Measurements from ENCODE around the gene SCAMP1.
A peak's percentile ranks its signal among the peaks of the same experiment; 100 is the strongest.

Gene SCAMP1

DNA sequence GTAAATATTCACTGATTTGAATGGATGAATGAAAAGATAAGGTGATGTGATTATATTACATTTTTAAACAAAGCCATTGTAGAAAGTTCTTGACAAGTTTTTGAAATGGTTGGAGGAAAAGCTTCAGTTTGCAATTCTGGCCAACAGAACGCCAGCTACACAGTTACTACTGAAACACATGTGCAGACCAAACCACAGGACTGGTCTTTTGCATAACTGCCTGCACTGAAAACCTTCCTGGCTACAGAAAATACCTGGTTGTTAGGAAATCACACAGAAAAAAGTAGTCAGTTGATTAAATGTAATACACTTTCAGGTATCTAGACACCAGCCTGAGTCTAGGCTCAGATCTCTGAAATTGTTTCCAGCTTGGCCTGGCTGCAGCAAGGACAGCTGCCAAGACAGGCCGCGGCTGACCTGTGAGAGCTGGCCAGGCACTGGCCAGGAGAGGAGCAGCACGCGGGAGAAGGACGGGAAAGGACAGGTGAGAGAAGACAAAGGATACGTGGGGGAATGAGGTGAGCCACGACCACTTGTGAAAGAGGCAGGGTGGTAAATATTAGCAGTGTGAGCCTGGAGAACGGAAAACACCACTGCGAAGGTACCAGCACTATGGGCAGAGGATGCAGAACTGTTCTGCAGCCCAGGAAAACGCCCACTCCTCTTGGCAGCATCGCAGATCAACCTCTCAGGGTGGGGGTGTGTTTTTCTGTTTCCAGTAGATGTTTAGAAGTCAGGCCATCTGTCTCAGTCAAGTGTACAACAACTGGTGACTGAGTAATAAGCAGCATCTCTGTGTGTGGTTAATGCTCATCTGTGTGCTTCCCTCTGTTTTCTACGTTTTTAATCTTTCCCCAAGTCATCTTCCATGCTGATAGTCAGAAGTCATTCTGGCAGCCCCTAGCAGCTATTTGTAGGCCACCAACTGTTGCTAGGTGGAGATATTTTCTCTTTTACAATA lies 137.4 kb downstream of the SCAMP1 start:
- no peak for DNase-seq

DNA sequence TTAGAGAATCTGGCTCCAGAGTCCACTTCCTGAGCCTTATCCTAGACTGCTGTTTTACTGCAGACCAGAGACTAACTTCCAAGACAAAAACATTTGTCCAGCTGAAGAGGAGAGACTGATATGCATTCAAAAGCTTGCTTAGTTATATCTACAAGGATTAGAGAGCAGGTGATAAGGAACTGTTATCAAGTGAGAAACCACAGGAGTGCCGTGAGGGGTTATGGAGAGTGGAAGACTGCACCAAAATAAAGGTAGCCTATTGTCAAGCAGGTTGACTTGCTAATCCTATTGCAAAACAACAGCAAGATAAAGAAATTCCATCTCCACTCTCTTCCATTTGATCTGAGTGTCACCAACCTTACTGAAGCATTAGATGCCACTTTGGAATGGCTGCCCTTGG lies 139.1 kb downstream of the SCAMP1 start:
- no peak for DNase-seq

DNA sequence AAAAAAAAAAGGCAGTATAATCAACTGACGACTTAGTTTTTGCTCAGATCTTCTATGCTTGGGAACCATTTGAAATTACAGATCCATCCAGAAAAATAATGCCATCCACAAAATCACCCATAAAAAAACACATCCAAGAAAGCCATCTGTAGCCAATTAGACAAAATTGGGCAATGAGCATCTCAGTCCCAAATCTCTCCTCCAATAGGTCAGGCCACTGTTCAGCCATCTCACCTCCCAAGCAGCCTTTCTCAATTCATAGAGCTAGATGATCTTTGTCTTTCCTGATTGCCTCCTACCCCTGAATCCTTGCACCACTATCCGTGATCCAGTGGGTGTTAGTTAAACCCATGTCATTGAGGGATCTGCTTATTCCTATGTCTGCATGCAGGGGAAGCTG lies 139.6 kb downstream of the SCAMP1 start:
- DNase-seq: no peak

DNA sequence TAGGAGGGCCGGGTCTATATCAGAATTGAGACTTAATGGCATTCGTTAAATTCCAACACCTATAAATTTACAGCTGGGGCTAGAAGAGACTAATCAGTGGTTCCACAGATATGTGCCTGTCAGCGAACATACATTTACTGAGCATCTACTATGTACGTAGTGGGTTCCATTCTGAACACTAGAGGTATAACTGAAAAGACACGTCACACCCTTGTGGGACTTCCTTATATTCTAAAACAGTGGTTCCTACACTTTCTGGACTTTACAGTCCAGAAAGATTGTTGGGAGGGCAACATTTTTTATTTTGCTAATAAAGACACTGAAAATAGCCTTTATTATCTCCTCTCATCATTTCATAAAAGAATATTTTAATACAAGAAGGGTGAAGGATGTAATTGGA lies 140.5 kb downstream of the SCAMP1 start:
- no peak for DNase-seq

DNA sequence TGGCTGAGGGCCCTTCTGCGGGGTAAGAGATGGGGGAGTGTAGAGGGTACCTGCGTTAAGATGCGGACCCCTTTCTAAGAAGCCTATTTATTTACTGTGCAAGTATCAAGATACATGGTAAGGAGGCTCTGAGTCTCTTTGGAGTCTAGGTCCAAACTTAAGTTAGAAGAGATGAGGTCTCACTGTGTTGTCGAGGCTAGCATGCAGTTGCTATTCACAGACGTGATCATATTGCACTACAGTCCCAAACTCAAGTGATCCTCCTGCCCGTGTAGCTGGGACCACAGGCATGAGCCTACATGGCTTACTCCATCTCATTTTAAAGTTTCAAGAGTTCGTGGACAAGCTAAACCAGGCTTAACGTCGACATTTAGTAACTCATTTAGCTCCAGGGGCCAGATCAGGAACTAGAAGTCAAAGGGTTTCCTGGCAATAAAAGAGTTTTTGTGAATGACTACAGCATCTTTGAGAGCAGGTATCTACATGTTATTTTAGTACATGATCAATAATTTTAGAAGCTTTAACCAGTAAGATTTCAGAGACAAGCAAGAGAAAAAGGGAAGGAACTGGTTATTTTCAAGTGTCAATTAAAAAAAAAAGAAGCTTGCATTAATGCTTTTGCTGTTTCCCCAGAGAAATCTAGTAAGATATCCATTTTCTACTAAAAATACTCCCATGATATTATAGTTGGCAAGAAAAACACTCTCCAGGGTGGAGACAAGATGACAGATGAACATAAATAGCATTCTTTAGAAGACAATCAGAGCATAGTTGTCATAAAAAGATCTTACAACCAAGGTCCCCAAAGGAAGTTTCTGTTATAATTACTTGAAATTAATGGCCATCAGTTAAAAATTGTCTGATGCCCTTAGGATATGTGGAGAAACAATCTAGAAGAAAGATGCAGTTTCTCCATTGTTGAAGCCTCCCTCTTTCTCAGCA lies 141.3 kb downstream of the SCAMP1 start:
- DNase-seq: no peak

DNA sequence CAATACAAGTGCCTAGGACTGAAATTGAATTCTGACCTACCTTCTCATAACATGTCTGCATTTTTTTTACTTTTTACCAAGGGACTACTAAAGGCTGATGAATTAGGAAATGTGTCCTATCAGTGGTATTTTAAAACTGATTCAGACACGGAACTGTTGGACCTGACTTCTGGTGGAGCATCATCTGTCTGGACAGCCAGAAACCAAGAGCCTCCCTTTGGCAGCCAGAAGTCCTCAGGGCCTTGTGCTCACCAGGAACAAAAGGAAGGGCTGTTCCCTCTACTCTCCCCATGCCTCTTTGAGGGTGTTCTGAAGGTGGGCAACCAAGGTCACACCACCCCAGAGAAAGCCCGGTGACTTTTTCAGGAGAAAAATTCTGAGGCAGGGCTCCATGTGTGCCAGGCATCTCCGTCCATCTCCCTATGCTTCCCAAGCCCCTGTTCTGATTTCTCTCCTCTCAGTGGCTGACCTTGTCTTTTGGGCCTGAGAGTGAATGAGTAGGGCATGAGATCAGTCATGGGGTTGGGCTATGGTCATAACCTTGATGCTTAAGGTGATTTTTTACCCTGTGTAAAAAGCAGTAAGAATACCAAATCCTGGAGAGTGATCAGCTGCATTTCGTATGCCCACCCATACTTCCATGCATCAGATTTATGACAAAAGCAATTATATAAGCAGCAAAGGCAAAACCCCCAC lies 143.7 kb downstream of the SCAMP1 start:
- DNase-seq: no peak

DNA sequence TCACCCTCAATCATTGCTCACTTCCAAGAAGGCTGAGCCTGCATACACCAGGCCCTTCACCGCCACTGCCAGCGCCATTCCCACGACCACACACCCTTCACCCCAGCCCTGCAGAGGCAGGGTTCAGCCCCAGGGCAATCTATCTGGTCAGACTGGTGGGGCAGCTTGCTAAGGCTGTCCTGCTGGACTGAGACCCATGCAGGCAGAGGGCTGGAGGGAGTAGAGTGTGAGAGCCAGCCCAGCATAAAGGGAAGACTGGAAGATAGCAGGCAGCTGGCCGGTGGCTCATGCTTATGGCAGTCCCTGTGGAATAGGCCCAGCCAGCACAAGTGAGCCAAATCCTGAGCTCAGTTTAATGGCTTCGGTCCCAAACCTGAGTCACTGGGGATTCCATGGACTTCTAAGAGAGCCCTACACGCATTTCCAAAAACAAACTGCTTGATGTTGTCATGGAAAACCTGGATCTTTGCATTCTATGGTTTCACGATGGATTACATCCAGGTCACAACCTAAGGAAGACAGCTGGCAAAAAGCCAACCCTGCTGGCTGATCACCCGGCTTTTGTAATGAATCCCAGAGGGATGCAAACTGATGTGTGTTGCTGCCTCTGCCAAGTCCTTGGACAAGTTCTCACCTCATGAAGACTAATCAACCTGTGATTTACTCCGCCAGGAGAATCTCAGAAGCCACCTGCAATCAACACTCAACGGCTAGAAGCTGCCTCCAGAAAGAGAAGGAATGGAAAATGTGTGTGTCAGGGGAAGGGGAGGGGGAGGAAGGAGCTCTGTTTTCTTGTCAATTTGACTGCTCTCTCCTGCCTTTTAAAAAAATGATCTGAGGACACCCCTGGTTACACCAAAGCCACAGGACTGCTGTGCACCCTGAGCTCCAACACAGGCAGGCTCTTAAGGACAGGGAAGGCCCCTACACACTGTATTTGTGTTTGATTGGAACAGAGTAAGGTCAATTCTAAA lies 144.6 kb downstream of the SCAMP1 start:
- DNase-seq: peak; percentile 66

DNA sequence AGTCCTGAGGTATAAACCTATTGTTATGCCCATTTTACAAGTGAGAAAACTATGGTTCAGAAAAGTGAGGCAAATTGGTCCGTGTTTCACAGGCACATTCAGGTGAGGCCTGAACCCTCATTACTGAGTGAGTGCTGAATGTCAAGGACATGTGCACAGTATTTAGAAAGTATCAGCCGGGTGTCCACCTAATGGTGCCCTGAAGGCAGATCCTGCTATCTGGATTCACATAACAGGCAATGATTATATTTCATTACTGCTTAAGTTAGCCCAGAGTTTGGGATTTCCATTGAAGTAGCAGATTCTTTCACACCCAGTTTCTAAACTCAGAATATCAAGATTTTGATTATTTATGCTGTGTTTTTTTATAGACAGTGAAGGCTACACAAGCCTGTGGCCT lies 145.4 kb downstream of the SCAMP1 start:
- no peak for DNase-seq

DNA sequence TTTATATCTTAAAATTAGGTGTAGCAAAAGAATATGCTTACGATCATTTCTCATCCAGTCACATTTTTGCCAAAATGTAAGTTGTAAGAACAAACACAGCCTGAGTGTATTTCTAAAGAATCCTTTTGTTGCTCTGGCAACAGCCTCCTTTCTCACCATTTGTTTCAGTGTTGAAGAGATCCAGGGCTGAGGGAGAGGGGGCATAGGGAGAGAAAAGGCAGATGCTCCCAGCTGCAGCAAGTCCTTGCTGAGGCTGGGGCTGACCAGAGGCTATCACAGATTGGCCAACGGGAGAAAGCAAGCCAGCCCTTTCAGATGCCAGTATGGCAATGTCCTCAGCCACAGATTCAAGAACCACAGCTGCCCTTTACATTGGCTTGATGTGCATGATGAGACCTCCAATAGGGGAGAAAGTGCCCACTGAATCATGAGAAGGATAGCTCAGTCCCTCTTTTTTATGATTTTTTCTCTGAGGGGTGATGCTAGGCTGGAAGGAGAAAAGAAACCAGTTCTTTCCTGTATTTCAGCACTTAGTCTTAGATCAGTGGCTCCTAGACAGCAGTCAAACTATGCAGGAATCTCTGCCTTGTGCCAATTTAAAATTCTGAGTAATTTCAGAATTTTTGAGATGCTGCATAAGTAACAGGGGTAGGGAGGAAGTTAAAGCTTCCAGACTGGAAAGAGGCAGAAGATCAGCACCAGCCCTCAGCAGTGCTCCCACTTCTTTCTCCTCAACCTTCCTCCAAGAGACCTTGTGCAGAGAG lies 146.0 kb downstream of the SCAMP1 start:
- no peak for DNase-seq

DNA sequence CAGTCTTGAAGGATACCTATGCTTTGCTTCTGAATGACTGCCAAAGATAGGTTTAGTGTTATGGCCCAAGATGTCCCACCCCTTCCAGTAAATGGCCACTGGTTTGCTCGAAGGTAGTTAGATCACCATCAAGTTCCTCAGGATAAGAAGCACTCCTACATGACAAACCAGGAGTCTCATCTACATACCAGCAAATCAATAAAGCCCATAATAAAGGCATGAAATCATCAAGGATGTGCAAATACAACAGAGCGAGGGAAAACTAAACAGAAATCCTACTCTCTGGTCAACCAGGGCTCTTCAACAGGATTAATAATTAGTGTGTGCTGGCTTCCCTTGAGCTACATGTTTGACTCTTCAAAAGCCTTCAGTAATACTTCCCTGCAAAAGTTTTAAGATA lies 147.1 kb downstream of the SCAMP1 start:
- no peak for DNase-seq

DNA sequence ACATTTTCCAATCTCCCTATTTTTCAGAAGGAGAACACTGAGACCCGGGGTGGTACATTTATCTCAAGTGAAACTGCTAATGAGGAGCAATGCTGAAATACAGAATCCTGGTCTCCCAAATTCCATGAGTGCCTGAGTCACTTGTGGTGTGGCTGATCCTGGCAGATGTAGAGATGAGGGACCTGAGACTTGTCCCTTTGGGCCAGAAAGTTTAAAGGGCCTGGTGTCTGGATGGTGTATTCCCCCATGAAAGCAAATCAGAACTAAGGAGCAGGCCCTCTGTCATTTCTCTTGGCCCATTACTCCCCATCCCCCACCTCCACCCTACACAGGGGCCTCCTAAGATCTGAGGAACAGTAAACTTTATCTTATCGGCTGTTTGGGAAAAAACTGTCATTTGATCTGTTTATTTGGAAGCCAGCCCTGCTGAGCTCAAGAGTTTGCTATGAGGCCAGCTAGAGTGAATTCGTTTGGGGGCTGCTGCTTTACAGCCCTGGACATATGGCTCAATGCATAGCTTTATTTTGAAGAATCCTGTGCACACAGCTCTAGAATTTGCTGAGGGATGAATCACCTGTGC lies 147.9 kb downstream of the SCAMP1 start:
- DNase-seq: no peak

DNA sequence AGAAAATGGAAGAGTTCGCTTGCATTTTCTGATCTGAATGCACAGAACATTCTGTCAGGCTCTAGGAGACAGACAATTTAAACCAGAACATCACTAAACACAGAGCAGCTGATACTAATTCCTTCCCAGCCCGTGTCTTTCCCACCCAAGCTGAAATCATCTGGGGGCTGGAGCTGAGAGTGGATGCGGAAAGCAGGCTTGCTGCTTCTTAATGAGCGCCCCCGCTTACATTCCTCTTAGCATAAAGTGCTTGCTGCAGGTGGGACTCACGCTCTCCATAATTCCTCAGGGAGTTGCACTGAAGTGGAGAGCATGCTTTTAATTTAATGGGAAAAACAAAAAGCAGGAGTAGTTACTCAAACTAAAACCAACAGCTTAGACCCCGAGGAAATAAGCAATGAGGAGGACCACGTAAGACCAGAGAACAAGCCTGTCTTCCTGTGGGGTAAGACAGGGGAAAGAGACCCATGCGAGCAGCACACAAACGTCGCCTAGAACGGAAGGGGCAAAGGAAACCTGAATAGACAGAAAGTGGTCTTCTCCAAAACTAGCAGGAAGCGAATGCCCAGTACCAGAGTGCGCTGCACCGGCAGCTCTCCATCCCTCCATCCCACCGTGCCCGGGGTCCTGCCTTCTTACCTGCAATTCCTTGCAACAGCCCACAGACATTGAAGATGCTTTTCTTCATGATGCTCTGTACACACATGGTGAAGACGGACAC lies 148.9 kb downstream of the SCAMP1 start:
- DNase-seq: no peak

DNA sequence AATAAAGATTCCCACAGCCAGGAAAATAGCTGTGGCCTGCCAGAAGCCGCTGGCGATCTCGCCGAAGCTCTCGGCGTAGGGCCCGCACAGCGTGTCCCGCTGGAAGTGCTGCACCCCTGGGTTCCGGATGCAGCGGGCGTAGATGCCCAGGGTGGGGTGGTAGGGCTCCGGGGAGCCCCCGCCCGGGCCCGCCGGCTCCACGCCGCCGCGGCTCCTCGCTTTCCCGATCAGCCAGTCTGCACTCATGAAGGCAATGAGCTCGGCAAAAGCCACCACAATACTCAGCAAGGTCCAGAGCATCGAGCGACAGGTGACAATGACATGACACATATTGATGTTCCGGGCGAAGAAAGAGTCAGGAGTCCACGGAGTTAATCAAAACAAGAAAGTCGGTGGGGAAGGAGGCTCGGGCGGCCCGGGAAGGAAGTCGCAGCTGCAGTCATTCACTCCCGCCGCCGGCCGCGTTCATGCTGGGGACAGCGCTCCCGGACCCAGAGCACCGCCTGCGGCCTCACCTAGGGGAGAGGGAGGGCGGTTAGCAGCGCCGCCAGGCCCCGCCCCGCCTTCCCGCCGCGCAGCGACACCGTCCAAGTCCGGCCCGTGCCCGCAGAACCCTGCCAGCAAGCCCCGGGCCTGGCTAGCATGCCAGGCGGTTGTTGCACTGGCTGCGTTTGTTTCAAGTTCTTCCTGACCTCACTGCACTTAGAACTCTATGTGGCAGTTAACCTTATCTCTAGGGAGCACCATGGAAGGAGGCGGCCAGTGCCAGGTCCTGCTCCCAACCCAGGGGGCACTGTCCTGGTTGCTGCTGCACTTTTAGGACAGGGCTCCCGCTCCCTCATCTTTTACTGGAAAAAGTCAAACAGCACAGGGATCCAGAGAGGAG lies 149.7 kb downstream of the SCAMP1 start:
- no peak for DNase-seq

DNA sequence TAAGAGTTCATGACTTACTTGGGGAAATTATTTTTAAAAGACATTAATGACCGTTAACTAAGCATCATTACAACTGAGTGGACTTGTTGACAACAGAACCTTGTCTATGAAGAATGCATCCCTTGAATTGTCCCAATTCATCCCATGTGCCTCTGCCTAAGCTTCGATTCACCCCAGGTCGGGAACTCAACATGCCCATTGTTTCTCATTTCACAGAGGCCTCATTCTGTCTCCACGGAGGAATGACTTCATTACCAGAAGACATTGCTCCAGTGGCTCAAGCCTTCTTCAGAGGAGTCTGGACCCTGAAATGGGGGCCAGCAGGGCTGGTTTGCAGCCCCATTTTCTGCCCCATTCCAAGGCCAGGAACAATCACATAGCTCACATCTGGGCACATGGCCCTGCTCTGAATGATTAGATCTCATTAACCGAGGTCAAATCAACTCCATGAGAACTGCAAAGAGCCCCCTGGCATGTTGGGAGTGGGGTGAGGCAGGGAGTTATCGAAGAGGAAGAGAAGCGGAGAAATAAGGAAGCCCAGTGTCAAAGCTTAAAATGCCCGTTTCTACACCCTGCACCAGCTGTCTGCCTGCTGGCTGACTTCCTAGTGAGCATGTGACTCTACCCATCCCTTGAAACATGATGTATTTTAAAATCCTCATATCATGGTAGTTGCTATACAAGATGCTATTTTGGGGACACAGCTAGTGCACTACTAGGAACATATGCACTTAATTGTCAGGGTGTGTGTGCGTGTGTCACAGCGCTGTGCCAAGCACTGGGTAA lies 150.9 kb downstream of the SCAMP1 start:
- no peak for DNase-seq

DNA sequence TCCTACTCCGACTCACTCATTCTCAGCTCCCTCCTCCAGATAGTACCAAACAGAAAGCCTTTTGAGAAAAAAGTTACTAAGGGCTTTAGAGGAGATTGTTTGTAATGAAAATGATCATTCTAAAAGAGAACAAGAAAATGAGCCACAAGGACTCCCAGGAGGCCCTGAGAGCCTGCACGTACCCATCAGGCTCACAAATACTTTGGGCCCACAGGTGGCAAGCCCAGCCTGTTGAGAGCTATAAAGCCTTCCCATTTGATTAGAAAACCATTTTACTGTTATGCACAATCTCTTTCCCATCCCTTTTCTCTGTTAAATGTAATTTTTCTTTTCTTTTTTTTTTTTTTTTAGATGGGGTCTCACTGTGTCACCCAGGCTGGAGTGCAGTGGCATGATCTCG lies 152.0 kb downstream of the SCAMP1 start:
- no peak for DNase-seq

DNA sequence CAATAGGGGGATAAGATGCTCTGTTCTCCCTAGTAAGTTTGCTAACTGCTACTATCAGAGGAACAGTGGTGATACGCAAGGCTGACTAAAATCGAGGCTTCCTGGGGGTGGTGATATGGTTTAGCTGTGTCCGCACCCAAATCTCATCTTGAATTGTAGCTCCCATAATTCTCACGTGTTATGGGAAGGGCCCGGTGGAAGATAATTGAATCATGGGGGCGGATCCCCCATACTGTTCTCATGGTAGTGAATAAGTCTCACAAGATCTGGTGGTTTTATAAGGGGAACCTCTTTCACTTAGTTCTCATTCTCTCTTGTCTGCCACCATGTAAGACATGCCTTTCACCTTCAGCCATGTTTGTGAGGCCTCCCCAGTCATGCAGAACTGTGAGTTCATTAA lies 153.0 kb downstream of the SCAMP1 start:
- DNase-seq: no peak

DNA sequence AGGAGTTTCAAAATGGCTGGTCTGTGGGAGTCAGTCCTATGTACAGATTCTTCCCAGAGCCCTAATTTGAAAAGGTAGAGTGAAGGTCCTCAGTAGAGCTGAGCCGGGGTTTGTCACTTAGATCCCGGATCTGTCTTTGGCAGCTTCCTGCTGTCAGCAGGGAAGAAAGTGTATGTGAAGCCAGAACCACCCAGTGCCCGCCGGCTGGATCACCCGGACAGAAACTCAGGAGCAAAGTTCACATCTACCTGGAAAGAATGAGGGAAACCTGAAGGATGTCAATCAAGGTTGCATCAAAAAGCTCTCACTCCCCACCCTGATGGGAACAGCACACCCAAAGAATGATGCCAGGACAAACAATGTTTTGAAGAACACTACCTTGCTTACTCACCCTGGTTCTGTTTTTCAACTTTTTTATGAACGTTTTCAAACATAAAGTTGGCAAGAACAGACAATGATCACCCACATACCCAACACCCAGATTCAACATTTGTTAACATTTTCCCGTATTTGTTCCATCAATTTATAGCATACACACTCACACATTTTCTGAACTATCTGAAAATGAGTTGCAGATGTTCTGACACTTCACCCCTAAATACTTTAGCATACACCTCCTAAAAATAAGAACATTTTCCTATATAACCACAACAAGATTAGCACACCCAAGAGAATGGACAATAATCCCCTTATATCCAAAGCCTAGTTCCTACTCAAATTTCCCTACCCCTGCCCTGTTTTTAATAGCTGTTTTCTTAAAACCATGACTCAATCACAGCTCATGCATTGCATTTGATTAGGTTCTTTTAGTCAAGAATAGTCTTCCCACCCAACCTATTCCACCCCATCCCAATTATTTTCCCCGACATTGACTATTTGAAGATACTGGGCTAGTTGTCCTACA lies 154.3 kb downstream of the SCAMP1 start:
- no peak for DNase-seq
